ENCODE results near the gene SLC16A10. TPM values are rescaled to one million over a fixed set of nuclear protein-coding genes. Genes with fewer than 3 reads are reported as not detected.

SLC16A10 gene
- polyA plus RNA-seq, 1 donor (not counting 4 experiments of a cell fraction or from before 2014, with no cell fraction given): not detected

DNA sequence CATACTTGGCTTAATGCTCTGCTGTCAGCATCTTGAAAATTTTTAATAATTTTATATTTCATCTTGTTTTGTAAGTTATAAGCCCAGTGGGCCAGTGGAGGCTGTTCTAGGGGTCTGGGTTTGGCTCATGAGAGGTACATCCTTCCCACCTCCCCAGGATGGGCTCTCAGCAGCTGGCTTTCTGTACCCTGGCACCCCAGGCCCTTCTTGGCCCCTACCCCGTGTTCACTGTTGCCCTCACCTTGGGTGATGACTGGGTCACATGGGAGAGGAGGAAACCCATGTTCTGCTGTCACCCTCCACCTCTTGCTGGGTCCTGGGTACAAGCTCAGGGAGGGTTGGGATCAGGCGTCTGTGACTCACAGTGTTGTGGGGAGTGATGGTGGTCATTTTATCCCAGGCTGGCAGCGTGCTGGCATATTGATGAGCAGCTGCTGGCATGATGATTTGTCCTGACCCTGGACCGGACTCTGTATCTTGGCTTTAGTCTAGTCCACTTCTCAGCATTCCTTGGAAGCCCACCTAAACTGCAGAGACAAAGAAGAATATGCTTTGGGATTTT is 34.6 kb downstream of the SLC16A10 start:
- TF ChIP-seq EZH2 (IDR thresholded peaks at IDR 0.05; ENCODE audit: low read length): no peak
- TF ChIP-seq, protein P1, sequence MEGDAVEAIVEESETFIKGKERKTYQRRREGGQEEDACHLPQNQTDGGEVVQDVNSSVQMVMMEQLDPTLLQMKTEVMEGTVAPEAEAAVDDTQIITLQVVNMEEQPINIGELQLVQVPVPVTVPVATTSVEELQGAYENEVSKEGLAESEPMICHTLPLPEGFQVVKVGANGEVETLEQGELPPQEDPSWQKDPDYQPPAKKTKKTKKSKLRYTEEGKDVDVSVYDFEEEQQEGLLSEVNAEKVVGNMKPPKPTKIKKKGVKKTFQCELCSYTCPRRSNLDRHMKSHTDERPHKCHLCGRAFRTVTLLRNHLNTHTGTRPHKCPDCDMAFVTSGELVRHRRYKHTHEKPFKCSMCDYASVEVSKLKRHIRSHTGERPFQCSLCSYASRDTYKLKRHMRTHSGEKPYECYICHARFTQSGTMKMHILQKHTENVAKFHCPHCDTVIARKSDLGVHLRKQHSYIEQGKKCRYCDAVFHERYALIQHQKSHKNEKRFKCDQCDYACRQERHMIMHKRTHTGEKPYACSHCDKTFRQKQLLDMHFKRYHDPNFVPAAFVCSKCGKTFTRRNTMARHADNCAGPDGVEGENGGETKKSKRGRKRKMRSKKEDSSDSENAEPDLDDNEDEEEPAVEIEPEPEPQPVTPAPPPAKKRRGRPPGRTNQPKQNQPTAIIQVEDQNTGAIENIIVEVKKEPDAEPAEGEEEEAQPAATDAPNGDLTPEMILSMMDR (optimal IDR thresholded peaks at IDR 0.05 in 1 of 3, IDR thresholded peaks at IDR 0.05 in 1 of 3, conservative IDR thresholded peaks at IDR 0.05 in 1 of 3; ENCODE audit: extremely low read depth in 1 of 3, insufficient read depth in 2 of 3, low read length in 3 of 3): no peak
- H3K4me2 ChIP-seq (ENCODE audit: control insufficient read depth, extremely low read depth, insufficient read depth, low read depth, low read length): no peak overlapping the region
- no peaks in the 10 kb centered on the region for H3K36me3 ChIP-seq (ENCODE audit: control insufficient read depth in 2 of 2, extremely low read depth in 1 of 2, insufficient read depth in 2 of 2, low read length in 2 of 2)
- no peak overlapping the region for H3K27ac ChIP-seq (ENCODE audit: control insufficient read depth, insufficient read depth, low read length)
- no peak for DNase-seq (ENCODE audit: low read depth, low spot score)
- H3K9me1 ChIP-seq (ENCODE audit: control insufficient read depth, extremely low read depth, insufficient read depth, low read length): no peaks in the 10 kb centered on the region
- no peak overlapping the region for H3K4me3 ChIP-seq (ENCODE audit: control insufficient read depth in 2 of 3, extremely low read depth in 1 of 3, insufficient read depth in 2 of 3, low read depth in 1 of 3, low read length in 3 of 3)
- no peak overlapping the region for H2AFZ ChIP-seq (ENCODE audit: control insufficient read depth, low read length)
- H3K27me3 ChIP-seq (ENCODE audit: control insufficient read depth, extremely low read depth, insufficient read depth, low read length): peaks cover 4% of the 10 kb centered on the region
- no peaks in the 10 kb centered on the region for H3K4me1 ChIP-seq (ENCODE audit: control insufficient read depth, extremely low read depth, insufficient read depth, low read length)
- FAIRE-seq: no peak
- dilution Hi-C loops (cut with MboI; ENCODE audit: extremely low pct_ligation_motif_present, low sequenced_read_pairs): no loop called here
- no peaks in the 10 kb centered on the region for H3K9me3 ChIP-seq (ENCODE audit: control insufficient read depth, low read depth, low read length)
- H3K9ac ChIP-seq (ENCODE audit: control insufficient read depth, extremely low read depth, insufficient read depth, low read length): no peak overlapping the region
- H4K20me1 ChIP-seq (ENCODE audit: control insufficient read depth, extremely low read depth, insufficient read depth, low read length): no peaks in the 10 kb centered on the region
- no peaks in the 10 kb centered on the region for H3K79me2 ChIP-seq (ENCODE audit: control insufficient read depth, insufficient read depth, low read length)

DNA sequence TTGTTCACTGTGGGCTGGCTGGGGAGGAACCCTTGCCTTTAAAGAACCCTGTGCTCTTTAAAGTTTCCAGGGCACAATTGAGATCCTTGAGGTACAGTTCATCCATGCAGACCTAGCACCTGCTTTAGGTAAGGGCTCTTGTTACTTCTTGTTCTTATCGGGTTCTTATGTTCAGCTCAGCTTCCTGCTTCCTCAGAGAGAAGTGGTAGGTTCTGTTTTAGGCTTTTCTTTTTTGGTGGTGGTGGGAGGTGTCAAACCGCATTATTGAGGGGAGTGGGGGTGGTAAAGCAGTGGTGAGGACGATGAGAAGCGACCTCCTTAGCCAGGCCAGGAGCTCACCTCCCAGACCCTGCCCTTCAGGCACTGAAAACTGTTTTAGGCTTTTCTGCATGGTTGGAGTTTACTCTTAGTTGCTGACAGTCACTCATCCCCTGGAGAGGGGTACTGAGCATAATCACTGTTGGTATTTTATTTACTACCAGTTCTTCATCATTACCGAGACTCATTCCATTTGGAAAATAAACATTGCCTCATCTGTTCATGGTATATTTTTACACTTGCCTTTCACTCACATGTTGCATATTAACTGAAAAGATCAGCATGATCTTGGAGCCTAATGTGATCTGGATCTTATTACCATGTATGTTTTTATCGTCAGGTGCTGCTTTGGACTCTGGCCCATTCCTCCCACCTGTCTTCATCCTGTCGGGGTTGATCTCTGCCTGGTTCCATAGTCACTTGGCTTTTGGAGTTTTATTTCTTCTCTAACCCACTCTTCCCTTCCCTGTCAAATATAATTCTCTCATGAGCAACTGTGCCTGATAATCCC is 35.4 kb downstream of the SLC16A10 start:
- H3K9ac ChIP-seq (ENCODE audit: control insufficient read depth, extremely low read depth, insufficient read depth, low read length): no peak overlapping the region
- DNase-seq (ENCODE audit: low read depth, low spot score) (no peak), FAIRE-seq (no peak)
- H3K27ac ChIP-seq (ENCODE audit: control insufficient read depth, insufficient read depth, low read length): no peak overlapping the region
- H3K9me1 ChIP-seq (ENCODE audit: control insufficient read depth, extremely low read depth, insufficient read depth, low read length): no peaks in the 10 kb centered on the region
- peaks cover 4% of the 10 kb centered on the region for H3K27me3 ChIP-seq (ENCODE audit: control insufficient read depth, extremely low read depth, insufficient read depth, low read length)
- no peaks in the 10 kb centered on the region for H3K9me3 ChIP-seq (ENCODE audit: control insufficient read depth, low read depth, low read length)
- dilution Hi-C loops (cut with MboI; ENCODE audit: extremely low pct_ligation_motif_present, low sequenced_read_pairs): no loop called here
- H3K4me2 ChIP-seq (ENCODE audit: control insufficient read depth, extremely low read depth, insufficient read depth, low read depth, low read length): no peak overlapping the region
- H3K79me2 ChIP-seq (ENCODE audit: control insufficient read depth, insufficient read depth, low read length): no peaks in the 10 kb centered on the region
- H4K20me1 ChIP-seq (ENCODE audit: control insufficient read depth, extremely low read depth, insufficient read depth, low read length): no peaks in the 10 kb centered on the region
- no peaks in the 10 kb centered on the region for H3K36me3 ChIP-seq (ENCODE audit: control insufficient read depth in 2 of 2, extremely low read depth in 1 of 2, insufficient read depth in 2 of 2, low read length in 2 of 2)
- no peaks in the 10 kb centered on the region for H3K4me1 ChIP-seq (ENCODE audit: control insufficient read depth, extremely low read depth, insufficient read depth, low read length)
- H2AFZ ChIP-seq (ENCODE audit: control insufficient read depth, low read length): no peak overlapping the region
- no peak overlapping the region for H3K4me3 ChIP-seq (ENCODE audit: control insufficient read depth in 2 of 3, extremely low read depth in 1 of 3, insufficient read depth in 2 of 3, low read depth in 1 of 3, low read length in 3 of 3)
- TF ChIP-seq, protein P1 (optimal IDR thresholded peaks at IDR 0.05 in 1 of 3, IDR thresholded peaks at IDR 0.05 in 1 of 3, conservative IDR thresholded peaks at IDR 0.05 in 1 of 3; ENCODE audit: extremely low read depth in 1 of 3, insufficient read depth in 2 of 3, low read length in 3 of 3): no peak
- no peak for TF ChIP-seq EZH2 (IDR thresholded peaks at IDR 0.05; ENCODE audit: low read length)
